Pancreas (tissue), 10 donors: ENCODE results near the gene ASB1. TPM values are rescaled to one million over a fixed set of nuclear protein-coding genes. Genes with fewer than 3 reads are reported as not detected.

Experiments
- ATAC-seq, 4 donors: fragments of 200-7000 bp; cut with Tn5 transposase; one replicate each; pipeline versions ENCODE4 v1.8.0 to v1.9.1; 2020; ENCODE audit warnings: mild to moderate bottlenecking in 4 of 4, moderate library complexity in 4 of 4
- DNase-seq, 6 donors: peaks; one replicate each; pipeline ENCODE4 v3.0.0-alpha.2; 2020
- FAIRE-seq: peaks from 2 replicates; lab custom pipeline; 2012; peaks lifted over from hg19 to GRCh38; lab: Jason Lieb, UNC
- H3K27ac ChIP-seq, 4 donors: fragments of 200-600 bp; sonication (generic); 1 replicate in 3 of 4; 2 replicates in 1 of 4; pipeline versions ENCODE4 v1.5.0 to v1.8.0; 2020
- H3K27me3 ChIP-seq, 4 donors: fragments of 200-600 bp; one replicate each; pipeline ENCODE4 v1.8.0; 2021
- H3K36me3 ChIP-seq, 3 donors: fragments of 200-600 bp; sonication (generic) in 1 of 3; one replicate each; pipeline versions ENCODE4 v1.5.0 to v1.8.0; 2020 to 2021
- H3K4me1 ChIP-seq, 3 donors: fragments of 200-600 bp; one replicate each; pipeline ENCODE4 v1.8.0; 2021
- H3K4me3 ChIP-seq, 4 donors: fragments of 200-600 bp; sonication (generic) in 2 of 4; one replicate each; pipeline versions ENCODE4 v1.5.0 to v1.8.0; 2020 to 2021
- H3K9me3 ChIP-seq, 4 donors: fragments of 200-600 bp; one replicate each; pipeline ENCODE4 v1.8.0; 2021
- CTCF ChIP-seq, 4 donors: fragments of 200-600 bp; sonication (generic) in 3 of 4; IDR thresholded peaks; one replicate each; pipeline versions ENCODE4 v1.5.0 to v1.8.0; 2021; ENCODE audit warnings: antibody characterized with exemption in 4 of 4
- WGBS, 2 donors: extraction: QIAGEN DNeasy Blood & Tissue Kit; methylation state at CpG; one replicate each; pipeline ENCODE4 v1.1.7; 2013; 5-methylcytosine and 5-hydroxymethylcytosine counted together
- intact Hi-C, 3 donors: fragments of 100-400 bp; cut with DNase I; formaldehyde crosslinking; loops; one replicate each; pipeline versions ENCODE4 v1.11.1 to v1.14.2; 2022
- polyA plus RNA-seq, 2 donors: library from polyadenylated mRNA; stranded (reverse); fragments of 200-250 nt; gene quantifications; one replicate each; pipeline ENCODE4 v1.2.3, GENCODE V29; 2013
- total RNA-seq, 6 donors: library from RNA; stranded (reverse); fragmentation: NEBNext Ultra II Directional in 4 of 6; extraction: Animal tissue kit (Norgen Biotek cat#: 25700) in 4 of 6; gene quantifications; one replicate each; pipeline versions ENCODE4 v1.2.1 to v1.2.4, GENCODE V29; 2021 to 2023
- donor health status: healthy with polysubstance abuse.
- donor health status: DM: no; HTN: no; CAD: no; lungs with moderate emphysema.
- donor health status: DM: no; HTN: no; CAD: no.
- donor health status: control.
- donor health status: control.
- donor health status: Bipolar disorder and iron deficiency.
- donor health status: DM: yes; HTN: yes; CAD: no.
- donor health status: DM: no; HTN: no; CAD: no.
- donor health status: DM: no; HTN: no; CAD: no.
- donor health status: DM: yes; HTN: yes; CAD: no.

Gene ASB1
- total and polyA plus RNA-seq, 8 donors = 11.3 to 25.1 (median 13.8) TPM

DNA sequence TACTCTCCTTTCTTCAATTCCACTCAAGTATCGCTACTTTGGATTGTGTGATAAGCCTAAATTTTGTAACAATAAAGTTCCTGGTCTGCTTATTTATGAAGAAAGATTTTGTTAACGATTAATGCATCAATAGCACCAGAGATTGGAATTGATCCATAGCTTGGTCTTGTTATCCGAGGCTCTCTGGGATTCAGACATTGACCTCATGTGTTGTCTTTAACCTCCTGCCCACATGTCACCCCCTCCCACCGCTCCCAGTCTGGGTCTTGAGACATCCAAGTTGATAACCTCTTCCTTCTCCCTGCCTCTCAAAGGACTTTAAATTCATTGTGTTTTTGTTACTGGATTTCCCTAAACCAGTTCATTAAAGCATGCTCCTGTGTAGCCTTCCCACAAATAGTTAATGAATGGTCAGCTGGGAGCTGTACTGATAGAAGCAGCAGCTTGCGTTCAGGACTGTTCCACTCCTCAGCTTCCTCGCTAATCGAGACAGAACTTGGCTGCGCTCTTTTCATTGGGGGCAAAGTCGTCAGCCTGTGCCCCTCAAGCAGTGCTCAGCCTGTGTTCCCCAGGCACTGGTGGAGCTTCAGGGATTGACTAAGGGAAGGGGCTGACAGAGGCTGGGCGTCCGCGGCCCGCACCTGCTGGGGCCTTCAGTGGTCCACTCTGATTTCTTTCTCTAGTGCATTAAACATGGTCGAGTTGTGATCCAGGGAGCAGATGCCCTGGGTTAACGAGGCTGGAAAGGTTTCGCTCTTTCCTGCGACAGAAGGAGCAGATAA, 18.9 kb downstream of the ASB1 start:
- FAIRE-seq (no peak), DNase-seq (no peak), ATAC-seq (no peak)
- Histone ChIP-seq H3K36me3 (peaks cover 0 to 35% (median 7%) of the 10 kb centered on the region in 3 donors), H3K4me1 (peaks cover 0 to 6% (median 0%) of the 10 kb centered on the region in 3 donors), H3K9me3 (no peaks in the 10 kb centered on the region), H3K4me3 (no peak overlapping the region), H3K27me3 (no peaks in the 10 kb centered on the region), H3K27ac (no peak overlapping the region)
- intact Hi-C loops = no loop called here
- no peak for TF ChIP-seq CTCF (IDR thresholded peaks at IDR 0.05)
- WGBS, 2 donors = 88% methylated on average over 17 of the region's 17 CpGs

GRCh38 chr2:238446371-238446770, 19.6 kb downstream of the ASB1 start:
- peaks cover 0 to 35% (median 7%) of the 10 kb centered on the region in 3 donors for H3K36me3 ChIP-seq
- no peak for ATAC-seq
- no peaks in the 10 kb centered on the region for H3K27me3 ChIP-seq
- H3K27ac ChIP-seq = no peak overlapping the region
- no peaks in the 10 kb centered on the region for H3K9me3 ChIP-seq
- no peak for FAIRE-seq
- intact Hi-C loops = no loop called here
- no peak overlapping the region for H3K4me3 ChIP-seq
- no peak for DNase-seq
- H3K4me1 ChIP-seq = peaks cover 0 to 6% (median 0%) of the 10 kb centered on the region in 3 donors
- TF ChIP-seq CTCF (IDR thresholded peaks at IDR 0.05) = no peak
- 96 to 98% methylated on average over 8 of the region's 8 CpGs for WGBS, 2 donors

- 82 to 88% methylated on average over 19 of the region's 19 CpGs for WGBS, 2 donors
- no peak overlapping the region for H3K27ac ChIP-seq
- FAIRE-seq (no peak), ATAC-seq (no peak), DNase-seq (no peak)
- no peaks in the 10 kb centered on the region for H3K27me3 ChIP-seq
- H3K9me3 ChIP-seq = no peaks in the 10 kb centered on the region
- intact Hi-C loops = no loop called here
- no peak overlapping the region for H3K4me3 ChIP-seq
- H3K4me1 ChIP-seq = no peaks in the 10 kb centered on the region
- H3K36me3 ChIP-seq = peaks cover 0 to 35% (median 7%) of the 10 kb centered on the region in 3 donors
- TF ChIP-seq CTCF (IDR thresholded peaks at IDR 0.05) = no peak
Observed at GRCh38 chr2:238448031-238448955, 21.6 kb downstream of the ASB1 start.

- Histone ChIP-seq H3K36me3 (peaks cover 0 to 35% (median 7%) of the 10 kb centered on the region in 3 donors), H3K27me3 (no peaks in the 10 kb centered on the region), H3K27ac (no peak overlapping the region), H3K9me3 (no peaks in the 10 kb centered on the region), H3K4me3 (no peak overlapping the region), H3K4me1 (no peaks in the 10 kb centered on the region)
- 87 to 88% methylated on average over 8 of the region's 8 CpGs for WGBS, 2 donors
- DNase-seq = no peak
- intact Hi-C loops = no loop called here
- TF ChIP-seq CTCF (IDR thresholded peaks at IDR 0.05) = no peak
- no peak for ATAC-seq
- no peak for FAIRE-seq
Observed at GRCh38 chr2:238449241-238449640, 22.5 kb downstream of the ASB1 start.
